HG02759 (cell line): Measurements from ENCODE around the gene VSTM4.
A peak's percentile ranks its signal among the peaks of the same experiment; 100 is the strongest.

Experiments used
- ATAC-seq: cut with Tn5 transposase; IDR thresholded peaks from one replicate; pipeline ENCODE4 v1.9.1; 2021; ENCODE audit warnings: mild to moderate bottlenecking, moderate library complexity; ENCODE audit not compliant: unreplicated experiment

VSTM4 gene

DNA sequence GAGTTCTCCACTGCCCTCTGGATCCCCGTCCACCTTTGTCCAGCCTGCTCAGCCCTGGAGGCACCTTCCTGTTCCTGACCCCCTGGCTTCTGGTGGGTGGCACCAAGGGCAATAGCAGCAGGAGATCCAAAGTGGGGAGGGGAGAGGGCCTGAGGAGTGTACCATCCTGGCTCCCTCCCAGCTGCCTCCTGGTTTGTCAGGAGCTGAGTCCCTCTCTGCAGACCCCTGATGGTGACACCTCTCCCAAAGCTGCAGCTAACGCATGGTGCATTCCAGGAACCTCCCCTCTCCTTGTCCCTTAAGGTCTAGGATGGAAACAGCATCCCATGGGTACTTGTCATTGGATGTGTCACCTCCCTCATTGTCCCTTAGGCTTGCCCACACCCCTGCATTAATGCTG lies 39.6 kb downstream of the VSTM4 start:
- no peak for ATAC-seq

DNA sequence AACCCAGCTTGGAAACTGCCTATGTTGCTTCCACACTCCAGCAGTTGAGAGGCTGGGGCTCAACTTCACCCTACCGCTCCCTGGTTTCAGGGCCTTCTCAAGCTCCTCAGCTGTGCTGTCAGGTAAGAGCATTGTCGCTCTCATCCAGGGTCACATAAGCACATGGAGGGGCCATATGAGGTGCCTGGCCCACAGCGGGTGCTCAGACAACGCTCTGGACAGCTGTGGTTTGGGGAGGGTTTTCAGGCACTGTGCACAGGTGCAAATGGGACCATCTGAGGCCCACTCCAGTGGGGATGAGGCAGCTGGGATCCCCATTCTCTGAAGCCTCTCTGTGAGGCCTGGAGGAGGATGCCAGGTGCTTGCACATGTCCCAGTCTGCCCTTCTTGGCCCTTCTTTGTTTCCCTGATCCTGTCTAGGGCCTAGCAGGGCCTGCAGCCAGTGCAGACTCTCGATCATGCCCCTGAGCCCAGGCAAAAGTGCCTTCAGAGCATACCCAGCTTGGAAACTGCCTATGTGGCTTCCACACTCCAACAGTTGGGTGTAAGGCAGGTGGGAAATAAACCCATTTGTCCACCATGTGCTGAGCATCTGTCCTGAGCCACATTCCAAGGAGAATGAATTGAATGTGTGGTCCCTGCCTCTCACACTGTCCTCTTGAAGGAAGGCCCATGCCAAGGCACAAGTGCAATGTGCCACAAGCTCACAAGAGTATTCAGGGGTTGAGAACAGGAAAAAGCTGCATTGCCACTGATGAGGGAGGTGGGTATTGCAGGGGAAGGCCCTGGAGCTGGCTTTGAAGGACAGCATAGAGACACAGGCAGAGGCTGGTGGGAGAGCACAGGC lies 40.3 kb downstream of the VSTM4 start:
- no peak for ATAC-seq

GRCh38 chr10:49072166-49072885 lies 43.0 kb downstream of the VSTM4 start:
- ATAC-seq = no peak

- ATAC-seq = no peak
Measured at GRCh38 chr10:49071160-49071761, 44.1 kb downstream of the VSTM4 start.

- ATAC-seq = no peak
Measured at GRCh38 chr10:49070701-49071100, 44.6 kb downstream of the VSTM4 start.

- ATAC-seq = no peak
Measured at GRCh38 chr10:49068672-49069217, 46.6 kb downstream of the VSTM4 start.

GRCh38 chr10:49068209-49068608 lies 47.1 kb downstream of the VSTM4 start:
- no peak for ATAC-seq

- ATAC-seq = no peak
Measured at GRCh38 chr10:49066944-49067730, 48.2 kb downstream of the VSTM4 start.

DNA sequence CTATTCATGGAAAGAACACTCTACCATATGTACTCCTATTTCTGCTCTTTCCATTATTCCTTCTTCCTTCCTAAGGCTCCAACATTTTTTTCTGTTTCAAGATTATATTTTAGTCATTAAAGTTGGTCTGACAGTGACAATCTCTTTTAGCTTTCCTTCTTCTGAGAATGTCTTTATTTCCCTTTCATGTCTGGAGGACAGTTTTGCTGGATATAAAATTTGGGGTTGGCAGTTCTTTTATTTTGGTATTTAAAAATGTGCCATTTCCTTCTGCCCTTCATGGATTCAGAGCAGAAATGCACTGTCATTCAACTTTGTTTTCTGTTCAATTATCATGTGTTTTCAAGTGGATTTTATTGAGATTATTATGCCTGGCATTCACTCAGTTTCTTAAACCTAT lies 53.1 kb downstream of the VSTM4 start:
- no peak for ATAC-seq

GRCh38 chr10:49061667-49062066 lies 53.7 kb downstream of the VSTM4 start:
- no peak for ATAC-seq

- ATAC-seq = no peak
Measured at GRCh38 chr10:49058463-49059255, 56.7 kb downstream of the VSTM4 start.

DNA sequence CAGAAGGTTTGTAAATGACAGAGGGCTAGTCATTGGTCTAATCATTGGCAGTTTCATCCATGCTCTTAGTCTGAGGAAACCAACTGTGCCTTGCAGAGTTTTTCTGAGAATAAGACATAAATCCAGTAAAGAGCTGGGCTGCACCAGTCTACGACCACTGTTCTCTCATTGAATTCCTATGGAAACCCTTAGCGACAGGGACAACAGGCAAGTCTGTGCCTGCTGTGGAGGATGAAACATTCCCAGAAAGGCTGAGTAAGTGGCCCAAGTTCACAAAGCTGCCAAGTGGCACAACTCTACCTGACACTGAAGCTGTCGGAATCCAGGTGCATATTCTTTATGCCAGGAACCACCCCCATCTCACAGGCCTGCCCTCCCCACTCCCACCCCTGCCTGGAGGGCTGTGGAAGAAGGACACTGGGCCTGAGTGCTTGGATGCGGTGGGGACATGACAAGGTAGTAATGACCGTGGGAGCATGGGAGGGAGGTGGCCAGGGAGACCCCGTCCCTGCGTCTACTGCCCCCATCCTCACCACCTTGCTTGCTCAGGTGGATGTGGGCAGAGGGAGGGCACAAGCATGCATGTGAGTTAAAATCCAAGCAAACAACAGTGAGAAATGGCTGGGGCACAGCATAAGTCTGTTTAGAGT lies 58.0 kb downstream of the VSTM4 start:
- no peak for ATAC-seq

- no peak for ATAC-seq
Measured at GRCh38 chr10:49056356-49056755, 59.0 kb downstream of the VSTM4 start.

GRCh38 chr10:49055221-49055849 lies 60.0 kb downstream of the VSTM4 start:
- no peak for ATAC-seq

- no peak for ATAC-seq
Measured at GRCh38 chr10:49054753-49055152, 60.6 kb downstream of the VSTM4 start.

DNA sequence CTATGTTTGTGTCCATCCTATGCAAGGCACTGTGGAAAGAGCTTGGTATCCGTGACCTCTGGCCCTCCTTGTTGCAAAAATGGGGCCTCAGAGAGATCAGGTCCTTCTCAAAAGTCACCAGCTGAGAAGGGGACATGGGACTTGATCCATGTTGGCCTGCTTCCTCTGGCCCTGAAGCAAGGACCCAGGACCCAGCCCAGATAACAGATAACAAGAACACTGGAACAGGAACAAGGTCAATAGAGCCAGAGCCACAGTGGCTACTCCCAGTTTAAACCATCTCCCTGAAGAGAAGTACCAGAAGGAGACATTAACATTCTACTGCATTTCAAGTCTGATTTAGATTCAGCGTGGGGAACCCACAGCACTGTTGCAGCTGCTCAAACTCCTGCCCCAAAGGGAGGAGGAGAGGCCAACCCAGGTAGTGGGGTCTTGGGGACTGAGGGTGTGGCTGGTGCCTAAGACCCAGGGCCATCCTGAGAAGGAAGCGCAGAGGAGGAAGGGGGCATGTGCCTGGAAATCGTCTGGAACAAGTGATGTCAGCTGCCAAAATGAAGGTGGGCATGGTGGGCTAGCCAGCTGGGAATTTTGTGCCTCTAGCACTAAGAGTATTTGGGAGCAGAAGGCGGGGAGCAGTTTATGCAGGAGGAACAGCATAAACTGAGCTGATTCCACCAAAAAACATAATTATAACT lies 61.2 kb downstream of the VSTM4 start:
- ATAC-seq = no peak

DNA sequence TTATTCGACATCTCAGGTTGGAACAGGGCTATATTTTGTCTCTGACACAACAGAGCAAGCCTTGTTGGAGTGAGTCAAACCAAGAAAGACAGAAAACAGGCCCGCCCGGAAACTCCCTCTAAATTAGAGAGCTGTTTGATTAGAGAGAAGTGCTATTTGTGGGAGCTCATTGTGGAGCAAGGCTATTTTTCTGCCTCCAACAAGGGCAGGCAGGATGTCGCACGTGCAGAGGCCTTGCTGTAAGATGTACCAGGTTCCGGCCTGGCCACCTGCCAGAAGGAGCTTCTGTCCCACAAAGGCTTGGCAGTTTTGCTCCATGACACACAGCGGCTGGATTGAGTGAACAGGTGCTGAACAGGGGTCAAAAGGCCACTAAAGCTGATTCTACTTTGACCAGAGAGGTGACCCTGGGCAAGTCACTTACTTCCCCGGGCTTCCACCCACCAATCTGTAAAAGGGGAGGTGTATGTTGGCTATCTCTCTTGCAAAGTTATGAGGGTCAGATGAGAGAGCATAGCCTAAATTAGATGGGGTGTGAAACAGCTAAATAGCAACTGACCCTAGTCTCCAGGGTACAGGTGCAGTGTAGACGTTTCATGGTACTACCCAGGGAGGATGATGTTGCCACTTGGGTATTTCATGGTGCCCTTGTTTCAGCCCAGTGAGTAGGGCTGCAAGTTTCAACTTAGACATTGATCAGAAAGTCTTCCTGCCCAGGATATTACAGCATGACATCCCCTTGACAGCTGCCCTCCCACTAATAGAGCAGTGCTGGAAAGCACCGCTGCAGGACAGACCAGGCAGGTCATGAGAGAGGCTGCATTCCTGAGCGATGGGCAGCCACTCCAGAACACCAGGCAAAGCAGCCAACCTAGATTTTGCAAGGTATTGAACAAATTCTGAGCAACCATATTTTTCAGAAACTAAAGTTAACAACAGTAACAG lies 62.0 kb downstream of the VSTM4 start:
- ATAC-seq = peak; percentile 76
